GM12872 (cell line): Measurements from ENCODE around the gene EXOC6.

Experiments used
- CTCF ChIP-seq: IDR thresholded peaks from 3 replicates; pipeline ENCODE4 v1.5.1; 2011; ENCODE audit warnings: low read depth, mild to moderate bottlenecking, low read length, moderate library complexity; ENCODE audit not compliant: insufficient read depth

EXOC6 gene

GRCh38 chr10:92826504-92826903, 21.8 kb upstream of the EXOC6 start:
- TF ChIP-seq CTCF, result no peak

DNA sequence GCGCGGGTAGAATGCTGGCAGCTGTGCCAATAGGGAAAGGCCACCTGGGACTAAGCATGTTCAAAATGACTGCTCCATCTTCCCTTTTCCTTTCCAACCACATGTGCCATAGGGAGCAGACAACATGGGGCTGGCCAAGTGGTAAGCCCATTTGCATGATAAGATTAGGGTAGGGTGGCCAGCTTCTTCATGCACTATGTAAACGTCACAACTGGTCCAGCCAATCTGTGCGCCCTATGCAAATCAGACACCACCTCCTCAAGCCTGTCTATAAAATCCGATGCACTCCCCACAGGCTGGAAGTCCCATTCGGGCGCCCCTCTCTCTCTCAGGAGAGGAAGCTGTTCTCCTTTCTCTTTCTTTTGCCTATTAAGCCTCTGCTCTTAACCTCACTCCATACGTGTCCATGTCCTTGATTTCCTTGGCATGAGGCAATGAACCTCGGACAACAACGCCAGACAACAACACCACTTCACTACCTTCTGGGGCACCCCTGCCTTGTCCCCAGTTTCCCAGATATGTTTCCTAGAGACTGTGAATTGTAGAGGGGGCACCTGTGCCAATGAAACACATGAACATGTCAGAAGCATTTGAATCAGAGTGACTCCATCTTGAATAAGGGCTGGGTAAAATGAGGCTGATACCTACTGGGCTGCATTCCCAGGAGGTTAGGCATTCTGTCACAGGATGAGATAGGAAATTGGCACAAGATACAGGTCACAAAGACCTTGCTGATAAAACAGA, 19.1 kb upstream of the EXOC6 start:
- no peak for TF ChIP-seq CTCF

GRCh38 chr10:92829786-92830377, 18.4 kb upstream of the EXOC6 start:
- no peak for TF ChIP-seq CTCF

DNA sequence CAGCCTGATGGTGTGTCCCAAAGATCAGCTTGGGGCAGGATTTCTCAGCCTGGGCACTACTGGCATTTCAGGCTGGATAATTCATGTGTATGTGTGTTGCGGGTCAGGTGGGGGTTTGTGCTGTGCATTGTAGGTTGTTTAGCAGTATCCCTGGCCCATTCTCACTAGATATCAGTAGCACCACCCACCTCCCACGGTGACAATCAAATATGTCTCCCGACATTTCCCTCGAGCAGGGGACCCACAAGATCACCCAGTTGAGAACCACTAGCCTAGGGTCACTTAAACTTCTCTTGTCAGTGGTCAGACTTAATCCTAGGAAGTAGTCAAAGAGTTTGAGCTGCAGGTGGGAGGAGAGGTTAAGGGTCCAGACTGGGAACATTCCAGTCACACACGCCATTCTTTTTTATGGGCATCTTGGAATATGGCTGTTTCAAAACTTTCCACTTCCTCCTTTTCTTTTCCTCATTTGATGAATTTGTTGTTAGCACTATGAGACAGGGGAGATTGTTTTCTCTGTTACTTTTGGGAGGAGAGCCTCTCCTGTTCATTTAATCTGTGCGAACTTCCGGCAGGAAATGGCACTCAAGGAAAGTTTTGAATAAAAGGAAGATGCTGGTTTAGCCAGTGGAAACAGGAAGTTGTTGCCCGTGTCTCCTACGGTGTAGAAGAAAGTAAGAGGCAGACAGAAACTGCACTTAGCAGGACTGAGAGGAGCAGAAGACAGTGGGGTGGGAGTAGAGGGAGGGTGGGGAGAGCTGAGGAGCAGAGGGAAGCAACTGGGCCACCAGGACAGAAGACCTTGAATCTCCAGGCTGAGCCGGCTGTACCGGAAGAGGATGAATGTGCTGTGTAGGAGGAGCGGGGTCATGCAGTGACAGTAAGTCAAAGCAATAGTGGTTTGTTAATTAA, 17.6 kb upstream of the EXOC6 start:
- TF ChIP-seq CTCF, result no peak

GRCh38 chr10:92832121-92832520, 16.2 kb upstream of the EXOC6 start:
- TF ChIP-seq CTCF, result no peak

DNA sequence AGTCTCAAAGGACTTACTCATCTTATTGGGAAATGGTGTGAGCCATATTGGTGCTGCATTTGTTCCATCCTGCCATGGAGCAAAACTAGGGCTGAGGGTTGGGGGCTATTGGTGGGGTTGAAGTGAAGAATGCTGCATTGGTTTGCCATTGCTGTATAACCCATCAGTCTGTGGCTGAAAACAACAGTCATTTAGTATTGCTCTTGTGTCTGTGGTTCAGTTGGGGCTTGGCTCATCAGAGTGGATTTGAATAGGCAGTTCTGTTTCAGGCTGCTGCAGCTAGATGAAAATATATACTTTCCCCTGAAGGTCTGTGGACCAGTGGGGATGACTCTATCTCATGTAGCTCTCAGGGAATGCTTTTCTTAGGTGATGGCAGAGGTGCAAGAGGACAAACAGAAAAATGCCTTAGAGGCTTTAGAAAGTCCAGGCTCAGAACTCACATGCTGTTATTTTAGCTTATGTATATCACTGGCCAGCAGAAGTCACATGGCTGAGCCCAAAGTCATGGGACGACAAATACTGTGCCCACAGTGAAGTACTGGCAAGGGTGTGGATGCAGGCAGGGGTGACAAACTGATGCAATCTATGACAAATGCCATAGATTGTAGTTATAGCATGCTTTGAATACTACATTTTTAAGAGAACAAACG, 15.2 kb upstream of the EXOC6 start:
- no peak for TF ChIP-seq CTCF

DNA sequence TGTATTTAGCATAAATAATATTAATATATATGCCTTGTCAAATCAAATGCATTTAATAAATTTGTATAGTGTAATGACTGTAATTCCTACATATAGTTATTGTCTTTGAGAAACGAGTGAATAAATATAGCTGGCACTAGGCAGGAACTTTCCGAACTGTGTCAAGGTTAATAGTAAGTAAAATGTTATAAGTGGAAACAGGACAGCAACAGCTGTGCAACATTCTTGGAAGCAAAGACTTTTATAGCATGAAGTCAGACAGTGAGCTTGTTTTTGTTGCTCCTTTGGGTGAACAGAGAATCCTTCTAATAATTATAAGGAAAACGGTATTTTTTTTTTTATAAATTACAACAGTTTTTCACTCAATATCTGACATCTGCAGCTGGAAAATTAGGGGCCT, 14.0 kb upstream of the EXOC6 start:
- TF ChIP-seq CTCF, result no peak
